ENCODE data around the gene C9orf72. TPM values are rescaled to one million over a fixed set of nuclear protein-coding genes. Genes with fewer than 3 reads are reported as not detected.
"Not testable (repeated sequence)": the region's sequence is repeated elsewhere in the genome, so short reads cannot be mapped to it uniquely, and the experiment has no call there.

Gene C9orf72
- total and polyA plus RNA-seq, 2 experiments from 2014 or later: 9.3 to 30.3 TPM

GRCh38 chr9:27618066-27618465 lies 44.8 kb upstream of the C9orf72 start:
- H3K27ac ChIP-seq: no peak overlapping the region
- no peaks in the 10 kb centered on the region for H4K20me1 ChIP-seq (ENCODE audit: insufficient read depth, poor library complexity, severe bottlenecking)
- no peaks in the 10 kb centered on the region for H3K27me3 ChIP-seq
- no peaks in the 10 kb centered on the region for H3K9me3 ChIP-seq (ENCODE audit: low read depth)
- TF ChIP-seq EZH2phosphoT487 (IDR thresholded peaks at IDR 0.05; ENCODE audit: low read depth, severe bottlenecking, unreplicated experiment) (no peak), EZH2 (IDR thresholded peaks at IDR 0.05; ENCODE audit: borderline replicate concordance) (no peak), CTCF (IDR thresholded peaks at IDR 0.05; ENCODE audit: poor library complexity) (no peak)
- H3K9me2 ChIP-seq (replicated peaks; ENCODE audit: insufficient read depth): no peaks in the 10 kb centered on the region
- no peak overlapping the region for H3K4me3 ChIP-seq
- H2AFZ ChIP-seq: no peak overlapping the region
- no peaks in the 10 kb centered on the region for H3K4me1 ChIP-seq (ENCODE audit: insufficient read depth)
- no peaks in the 10 kb centered on the region for H3K79me2 ChIP-seq
- DNase-seq (ENCODE audit: low spot score): no peak
- no peak overlapping the region for H3K4me2 ChIP-seq
- H3K36me3 ChIP-seq (replicated peaks; ENCODE audit: insufficient read depth, low read depth): no peaks in the 10 kb centered on the region
- 87% methylated on average over 4 of the region's 4 CpGs for WGBS (ENCODE audit: low lambda C conversion rate, missing lambda C conversion rate)

GRCh38 chr9:27614551-27614950 lies 41.3 kb upstream of the C9orf72 start:
- H3K9me3 ChIP-seq (ENCODE audit: low read depth): no peaks in the 10 kb centered on the region
- H3K36me3 ChIP-seq (replicated peaks; ENCODE audit: insufficient read depth, low read depth): no peaks in the 10 kb centered on the region
- no peaks in the 10 kb centered on the region for H4K20me1 ChIP-seq (ENCODE audit: insufficient read depth, poor library complexity, severe bottlenecking)
- H3K4me3 ChIP-seq: no peak overlapping the region
- no peak for TF ChIP-seq EZH2 (IDR thresholded peaks at IDR 0.05; ENCODE audit: borderline replicate concordance)
- TF ChIP-seq CTCF (IDR thresholded peaks at IDR 0.05; ENCODE audit: poor library complexity): no peak
- TF ChIP-seq EZH2phosphoT487 (IDR thresholded peaks at IDR 0.05; ENCODE audit: low read depth, severe bottlenecking, unreplicated experiment): no peak
- DNase-seq (ENCODE audit: low spot score): no peak
- no peaks in the 10 kb centered on the region for H3K27me3 ChIP-seq
- H3K27ac ChIP-seq: no peak overlapping the region
- no peaks in the 10 kb centered on the region for H3K79me2 ChIP-seq
- H3K9me2 ChIP-seq (replicated peaks; ENCODE audit: insufficient read depth): no peaks in the 10 kb centered on the region
- H3K4me2 ChIP-seq: no peak overlapping the region
- 96% methylated on average over 11 of the region's 11 CpGs for WGBS (ENCODE audit: low lambda C conversion rate, missing lambda C conversion rate)
- no peak overlapping the region for H2AFZ ChIP-seq
- no peaks in the 10 kb centered on the region for H3K4me1 ChIP-seq (ENCODE audit: insufficient read depth)

GRCh38 chr9:27612036-27612435 lies 38.8 kb upstream of the C9orf72 start:
- H2AFZ ChIP-seq; H3K9me3 ChIP-seq (ENCODE audit: low read depth); H3K27me3 ChIP-seq; H3K4me3 ChIP-seq; DNase-seq (ENCODE audit: low spot score); H3K9me2 ChIP-seq (replicated peaks; ENCODE audit: insufficient read depth); H4K20me1 ChIP-seq (ENCODE audit: insufficient read depth, poor library complexity, severe bottlenecking); H3K4me1 ChIP-seq (ENCODE audit: insufficient read depth); H3K36me3 ChIP-seq (replicated peaks; ENCODE audit: insufficient read depth, low read depth); H3K4me2 ChIP-seq; H3K79me2 ChIP-seq; H3K27ac ChIP-seq: not testable (repeated sequence)
- 95% methylated on average over 4 of the region's 4 CpGs for WGBS (ENCODE audit: low lambda C conversion rate, missing lambda C conversion rate)

- Histone ChIP-seq H3K36me3 (replicated peaks; ENCODE audit: insufficient read depth, low read depth) (no peaks in the 10 kb centered on the region), H2AFZ (no peak overlapping the region), H3K9me3 (ENCODE audit: low read depth) (no peaks in the 10 kb centered on the region), H3K9me2 (replicated peaks; ENCODE audit: insufficient read depth) (no peaks in the 10 kb centered on the region), H3K27ac (no peak overlapping the region), H3K79me2 (no peaks in the 10 kb centered on the region), H3K4me2 (no peak overlapping the region), H3K4me3 (no peak overlapping the region), H4K20me1 (ENCODE audit: insufficient read depth, poor library complexity, severe bottlenecking) (no peaks in the 10 kb centered on the region), H3K4me1 (ENCODE audit: insufficient read depth) (no peaks in the 10 kb centered on the region), H3K27me3 (no peaks in the 10 kb centered on the region)
- TF ChIP-seq CTCF (IDR thresholded peaks at IDR 0.05; ENCODE audit: poor library complexity) (no peak), EZH2 (IDR thresholded peaks at IDR 0.05; ENCODE audit: borderline replicate concordance) (no peak), EZH2phosphoT487 (IDR thresholded peaks at IDR 0.05; ENCODE audit: low read depth, severe bottlenecking, unreplicated experiment) (no peak)
- WGBS (ENCODE audit: low lambda C conversion rate, missing lambda C conversion rate): 95% methylated on average over 19 of the region's 19 CpGs
- DNase-seq (ENCODE audit: low spot score): no peak
Observed at GRCh38 chr9:27610622-27611021, 37.3 kb upstream of the C9orf72 start.
